Measurements from ENCODE around the gene ILKAP. TPM values are rescaled to one million over a fixed set of nuclear protein-coding genes. Genes with fewer than 3 reads are reported as not detected.

Gene ILKAP
- total and polyA plus RNA-seq, 7 donors = 31.8 to 66.6 (median 43.8) TPM

DNA sequence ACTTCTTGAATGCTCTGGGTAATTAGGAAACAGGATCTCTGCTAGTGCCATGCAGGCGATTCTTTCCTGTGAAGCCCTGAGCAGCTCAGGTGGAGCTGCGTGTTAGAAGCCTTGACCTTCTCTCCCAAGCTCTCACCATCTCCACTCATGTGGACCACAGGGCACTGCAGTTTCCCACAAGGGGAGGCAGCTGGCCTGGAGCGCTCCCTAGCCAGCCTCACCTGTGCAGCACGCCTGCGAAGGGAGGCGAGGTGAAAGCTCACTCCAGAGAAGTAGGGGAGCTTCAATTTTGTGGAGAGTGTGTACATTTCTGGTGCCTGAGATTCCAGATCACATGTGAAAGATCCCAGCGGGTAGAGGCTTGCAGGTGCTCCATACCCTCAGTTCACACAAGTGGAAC, 47.4 kb upstream of the ILKAP start:
- no peak for ATAC-seq

DNA sequence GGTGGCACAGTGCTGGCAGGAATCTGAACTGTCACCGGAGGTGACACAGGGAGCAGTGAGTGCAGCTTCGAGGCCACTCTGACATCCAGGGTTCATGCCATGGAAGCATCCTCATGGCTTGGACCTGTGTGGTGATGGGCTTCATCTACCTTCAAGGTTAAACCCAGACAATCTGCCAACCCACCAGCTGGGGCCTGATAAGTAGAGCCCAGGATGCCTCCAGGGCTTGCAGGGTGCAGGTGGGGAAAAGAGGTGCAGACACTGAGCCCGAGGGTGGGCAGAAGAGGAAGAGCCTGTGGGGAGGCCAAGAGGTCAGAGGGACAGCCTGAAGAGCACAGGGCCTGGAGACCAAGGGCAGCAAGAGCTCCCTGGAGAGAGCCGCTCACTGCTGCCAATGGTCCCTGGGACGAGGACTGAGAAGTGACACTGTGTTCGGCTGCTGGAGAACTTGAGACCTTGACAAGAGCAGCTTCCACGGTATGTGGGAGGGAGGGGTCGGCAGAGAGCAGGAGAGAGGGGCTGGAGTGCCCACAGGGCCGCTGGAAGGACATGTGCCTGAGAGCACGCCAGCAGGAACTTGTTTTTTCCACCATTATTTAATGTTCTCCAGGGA, 44.5 kb upstream of the ILKAP start:
- peak; percentile 10 to 51 for DNase-seq
- Histone ChIP-seq H3K27me3 (ENCODE audit: insufficient read depth in 3 of 3, low read length in 2 of 3) (no peaks in the 10 kb centered on the region), H3K36me3 (ENCODE audit: insufficient read depth in 1 of 2, low read depth in 1 of 2) (peaks cover 3 to 52% of the 10 kb centered on the region in 2 donors), H3K27ac (peak overlapping the region; percentile 90), H3K9me3 (no peaks in the 10 kb centered on the region), H3K4me1 (peaks cover 24% of the 10 kb centered on the region), H3K4me3 (no peak overlapping the region)
- peak; percentile 11 to 29 (median 24) for ATAC-seq
- TF ChIP-seq, protein P1, sequence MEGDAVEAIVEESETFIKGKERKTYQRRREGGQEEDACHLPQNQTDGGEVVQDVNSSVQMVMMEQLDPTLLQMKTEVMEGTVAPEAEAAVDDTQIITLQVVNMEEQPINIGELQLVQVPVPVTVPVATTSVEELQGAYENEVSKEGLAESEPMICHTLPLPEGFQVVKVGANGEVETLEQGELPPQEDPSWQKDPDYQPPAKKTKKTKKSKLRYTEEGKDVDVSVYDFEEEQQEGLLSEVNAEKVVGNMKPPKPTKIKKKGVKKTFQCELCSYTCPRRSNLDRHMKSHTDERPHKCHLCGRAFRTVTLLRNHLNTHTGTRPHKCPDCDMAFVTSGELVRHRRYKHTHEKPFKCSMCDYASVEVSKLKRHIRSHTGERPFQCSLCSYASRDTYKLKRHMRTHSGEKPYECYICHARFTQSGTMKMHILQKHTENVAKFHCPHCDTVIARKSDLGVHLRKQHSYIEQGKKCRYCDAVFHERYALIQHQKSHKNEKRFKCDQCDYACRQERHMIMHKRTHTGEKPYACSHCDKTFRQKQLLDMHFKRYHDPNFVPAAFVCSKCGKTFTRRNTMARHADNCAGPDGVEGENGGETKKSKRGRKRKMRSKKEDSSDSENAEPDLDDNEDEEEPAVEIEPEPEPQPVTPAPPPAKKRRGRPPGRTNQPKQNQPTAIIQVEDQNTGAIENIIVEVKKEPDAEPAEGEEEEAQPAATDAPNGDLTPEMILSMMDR (IDR thresholded peaks at IDR 0.05) = no peak
- 28 to 37% (median 35%) methylated on average over 10 of the region's 10 CpGs for WGBS, 3 donors
- intact Hi-C loops (cut with DNase I) = no loop called here

More for the DNA sequence above, 47.4 kb upstream of the ILKAP start:
- no peak for DNase-seq
- Histone ChIP-seq H3K27me3 (ENCODE audit: insufficient read depth in 3 of 3, low read length in 2 of 3) (no peaks in the 10 kb centered on the region), H3K4me3 (no peak overlapping the region), H3K36me3 (ENCODE audit: insufficient read depth in 1 of 2, low read depth in 1 of 2) (peaks cover 6 to 71% of the 10 kb centered on the region in 2 donors), H3K27ac (no peak overlapping the region), H3K4me1 (peaks cover 18% of the 10 kb centered on the region), H3K9me3 (no peaks in the 10 kb centered on the region)
- TF ChIP-seq, protein P1 (IDR thresholded peaks at IDR 0.05) = no peak
- intact Hi-C loops (cut with DNase I) = no loop called here
- WGBS, 3 donors = 95 to 97% (median 96%) methylated on average over 7 of the region's 7 CpGs

DNA sequence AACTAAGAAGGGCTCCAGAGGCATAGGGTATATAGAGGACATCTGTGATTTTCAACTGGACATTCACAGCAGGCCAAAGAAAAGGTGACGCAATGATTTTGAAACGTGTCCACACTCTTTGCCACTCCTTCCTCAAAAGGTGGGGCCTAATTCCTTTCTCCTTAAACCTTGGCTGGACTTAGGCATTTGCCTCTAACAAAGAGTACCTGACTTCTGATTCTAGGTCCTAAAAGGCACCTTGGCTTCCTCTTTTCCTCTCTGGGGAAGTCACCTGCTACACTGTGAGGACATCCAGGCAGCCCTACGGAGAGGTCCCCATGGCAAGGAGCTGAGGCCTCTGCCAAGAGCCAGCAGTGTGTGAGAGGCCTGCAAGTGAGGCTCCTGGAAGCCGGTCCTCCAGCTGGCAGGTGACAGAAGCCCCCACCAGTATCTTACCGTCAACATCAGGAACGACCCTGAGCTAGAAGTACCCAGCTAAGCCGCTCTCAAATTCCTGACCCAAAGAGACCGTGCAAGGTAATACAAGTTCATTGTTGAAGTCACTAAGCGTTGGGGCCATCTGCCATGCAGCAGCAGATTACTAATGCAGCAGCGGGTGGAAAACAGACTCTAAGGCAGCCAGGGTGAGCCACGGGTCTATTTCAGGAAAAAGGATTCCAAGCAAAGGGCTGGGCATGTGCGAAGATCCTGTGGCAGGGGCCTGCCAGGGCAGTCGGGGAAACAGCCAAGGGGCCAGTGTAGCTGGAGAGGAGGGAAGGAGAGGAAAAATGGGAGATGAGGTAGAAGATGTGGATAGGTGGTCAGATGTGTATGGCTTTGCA, 43.7 kb upstream of the ILKAP start:
- intact Hi-C loops (cut with DNase I) = no loop called here
- Histone ChIP-seq H3K4me3 (no peak overlapping the region), H3K27ac (peak overlapping the region; percentile 90), H3K4me1 (peaks cover 31% of the 10 kb centered on the region), H3K36me3 (ENCODE audit: insufficient read depth in 1 of 2, low read depth in 1 of 2) (peaks cover 3 to 44% of the 10 kb centered on the region in 2 donors), H3K9me3 (no peaks in the 10 kb centered on the region), H3K27me3 (ENCODE audit: insufficient read depth in 3 of 3, low read length in 2 of 3) (no peaks in the 10 kb centered on the region)
- TF ChIP-seq, protein P1 (IDR thresholded peaks at IDR 0.05) = no peak
- peak; percentile 54 to 82 for DNase-seq
- 28 to 47% (median 32%) methylated on average over 13 of the region's 13 CpGs for WGBS, 3 donors
- peak; percentile 82 to 87 (median 85) for ATAC-seq

DNA sequence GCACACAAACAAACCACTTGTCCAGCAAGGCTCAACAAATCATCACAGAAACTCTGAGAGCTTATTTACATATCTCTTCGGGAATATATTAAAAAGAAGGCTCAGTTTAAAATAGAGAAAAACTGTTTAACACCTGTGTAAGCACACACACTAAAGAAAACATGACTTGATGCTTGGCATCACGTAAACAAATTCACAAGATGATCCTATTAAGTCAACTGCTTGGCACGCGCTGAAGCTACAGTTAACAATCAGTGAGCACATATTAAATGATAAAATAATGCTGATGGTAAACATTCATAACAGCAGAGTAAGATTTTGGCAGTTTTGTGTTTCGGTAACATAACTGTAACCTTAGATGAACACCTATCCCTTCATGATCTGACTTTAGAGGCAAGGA, 40.7 kb upstream of the ILKAP start:
- H3K9me3 ChIP-seq = no peaks in the 10 kb centered on the region
- H3K36me3 ChIP-seq (ENCODE audit: insufficient read depth in 1 of 2, low read depth in 1 of 2) = peaks cover 0 to 20% of the 10 kb centered on the region in 2 donors

More for the DNA sequence above, 40.7 kb upstream of the ILKAP start:
- H3K4me3 ChIP-seq = no peak overlapping the region
- ATAC-seq = no peak
- TF ChIP-seq, protein P1 (IDR thresholded peaks at IDR 0.05) = no peak
- intact Hi-C loops (cut with DNase I) = no loop called here
- H3K27ac ChIP-seq = no peak overlapping the region
- no peak for DNase-seq
- 89 to 96% (median 93%) methylated on average over 5 of the region's 5 CpGs for WGBS, 3 donors
- peaks cover 50% of the 10 kb centered on the region for H3K4me1 ChIP-seq
- H3K27me3 ChIP-seq (ENCODE audit: insufficient read depth in 3 of 3, low read length in 2 of 3) = no peaks in the 10 kb centered on the region

All from psoas muscle (tissue), 8 donors.